ENCODE measurements around the gene ZP2.
"Not testable (repeated sequence)": the region's sequence is repeated elsewhere in the genome, so short reads cannot be mapped to it uniquely, and the experiment has no call there.

ZP2 gene

GRCh38 chr16:21159281-21159951 lies 52.0 kb downstream of the ZP2 start:
- TF ChIP-seq CTCF (IDR thresholded peaks at IDR 0.05; ENCODE audit: insufficient read depth, low read depth, low read length, missing control alignments), result no peak
- peak overlapping the region; percentile 90 for H3K4me3 ChIP-seq (ENCODE audit: low read length)
- peak; percentile 86 for DNase-seq (ENCODE audit: low read depth)

GRCh38 chr16:21158208-21159110 lies 52.9 kb downstream of the ZP2 start, which contains the start of gene LDAF1:
Gene LDAF1 (plus strand): TSS chr16:21158674. CDS start chr16:21161183, 2,509 bp downstream.
- H3K4me3 ChIP-seq (ENCODE audit: low read length), result peak within 1 kb of the TSS; percentile 90
- no peak for TF ChIP-seq CTCF (IDR thresholded peaks at IDR 0.05; ENCODE audit: insufficient read depth, low read depth, low read length, missing control alignments)
- peak; percentile 87 for DNase-seq (ENCODE audit: low read depth)

- DNase-seq (ENCODE audit: low read depth), result no peak
- no peak for TF ChIP-seq CTCF (IDR thresholded peaks at IDR 0.05; ENCODE audit: insufficient read depth, low read depth, low read length, missing control alignments)
- H3K4me3 ChIP-seq (ENCODE audit: low read length), result no peak overlapping the region
Measured at GRCh38 chr16:21157632-21158031, 53.7 kb downstream of the ZP2 start.

- peak; percentile 74 for TF ChIP-seq CTCF (IDR thresholded peaks at IDR 0.05; ENCODE audit: insufficient read depth, low read depth, low read length, missing control alignments)
- H3K4me3 ChIP-seq (ENCODE audit: low read length), result no peak overlapping the region
- DNase-seq (ENCODE audit: low read depth), result peak; percentile 77
Measured at GRCh38 chr16:21156767-21157467, 54.5 kb downstream of the ZP2 start.

GRCh38 chr16:21156011-21156410 lies 55.4 kb downstream of the ZP2 start:
- DNase-seq (ENCODE audit: low read depth), result not testable (repeated sequence)

GRCh38 chr16:21153124-21153729 lies 58.1 kb downstream of the ZP2 start:
- H3K4me3 ChIP-seq (ENCODE audit: low read length); DNase-seq (ENCODE audit: low read depth): not testable (repeated sequence)

More at GRCh38 chr16:21156011-21156410, 55.4 kb downstream of the ZP2 start:
- not testable (repeated sequence) for H3K4me3 ChIP-seq (ENCODE audit: low read length)

GRCh38 chr16:21152160-21153030 lies 59.0 kb downstream of the ZP2 start:
- not testable (repeated sequence) for H3K4me3 ChIP-seq (ENCODE audit: low read length); DNase-seq (ENCODE audit: low read depth)
